Measurements from ENCODE around the gene KIF22. TPM values are rescaled to one million over a fixed set of nuclear protein-coding genes. Genes with fewer than 3 reads are reported as not detected.
A peak's percentile ranks its signal among the peaks of the same experiment; 100 is the strongest.
"Not testable (repeated sequence)": the region's sequence is repeated elsewhere in the genome, so short reads cannot be mapped to it uniquely, and the experiment has no call there.

KIF22 gene
- total RNA-seq, 1 donor from 2014 or later, result 26.7 TPM

DNA sequence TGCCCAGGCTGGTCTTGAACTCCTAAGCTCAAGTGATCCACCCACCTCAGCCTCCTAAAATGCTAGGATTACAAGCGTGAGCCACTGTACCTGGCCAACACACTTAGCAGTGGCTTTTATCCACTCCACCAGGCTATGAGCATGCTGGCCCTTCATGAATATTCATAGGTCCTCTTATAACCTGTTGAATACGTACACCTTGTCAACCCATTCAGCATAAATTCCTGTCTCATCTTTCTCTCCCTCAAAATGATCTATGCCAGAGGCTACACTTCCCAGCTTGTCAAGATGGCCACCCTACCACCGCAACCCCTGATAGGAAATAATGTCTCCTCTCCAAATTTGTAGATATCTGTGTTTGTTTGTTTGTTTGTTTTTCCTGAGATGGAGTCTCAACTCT is 23.5 kb upstream of the KIF22 start:
- no peak for DNase-seq

DNA sequence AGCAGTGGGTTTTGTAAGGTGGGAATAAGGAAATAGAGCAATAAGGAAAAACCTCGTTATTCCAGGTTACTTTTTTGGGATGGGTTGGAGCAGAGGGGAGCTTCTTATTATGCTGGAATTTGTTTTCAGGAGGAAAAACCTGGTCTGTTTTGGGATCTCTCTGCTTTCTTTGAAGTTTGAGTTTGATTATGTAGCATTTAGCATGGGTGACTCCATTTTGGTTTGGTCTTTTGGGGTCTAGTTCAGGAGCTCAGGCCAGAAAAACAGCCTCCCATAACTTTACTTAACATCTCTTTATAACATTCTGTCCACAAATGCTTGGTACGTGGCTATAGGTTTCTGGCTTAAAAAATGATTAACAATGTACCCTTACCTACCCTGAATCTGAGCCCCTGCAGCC is 21.0 kb upstream of the KIF22 start:
- DNase-seq, result no peak

DNA sequence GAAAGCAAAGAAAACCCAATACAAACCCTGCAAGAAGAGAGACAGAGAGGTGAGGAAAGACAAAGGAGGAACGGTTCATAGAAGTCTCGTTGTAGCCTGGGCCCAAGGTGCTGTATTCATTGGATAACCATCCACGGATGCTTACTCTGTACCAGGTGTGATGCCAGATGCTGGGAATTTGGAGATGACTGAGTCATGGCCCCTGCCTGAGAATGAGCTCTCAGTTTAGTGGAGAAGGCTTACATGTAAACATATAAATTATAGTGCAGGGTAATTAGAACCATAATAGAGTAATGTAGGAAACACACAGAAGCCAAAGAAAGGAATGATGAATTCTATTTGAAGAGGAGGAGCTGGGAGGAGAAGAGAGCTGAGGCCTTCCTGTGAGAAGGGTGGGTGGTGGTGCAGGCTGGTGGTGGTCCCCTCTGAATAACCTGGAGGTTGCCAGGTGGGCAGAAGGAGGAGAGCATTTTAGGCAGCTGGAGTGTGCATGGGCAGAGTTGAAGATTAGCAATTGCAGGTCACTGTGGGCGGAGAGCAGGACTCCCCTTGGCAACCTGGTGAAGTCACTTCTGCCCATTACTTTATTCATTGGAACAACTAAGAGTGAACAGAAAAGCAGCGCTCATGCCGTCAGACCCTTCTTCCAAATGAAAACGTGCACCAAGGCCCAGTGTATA is 20.2 kb upstream of the KIF22 start:
- DNase-seq, result no peak

DNA sequence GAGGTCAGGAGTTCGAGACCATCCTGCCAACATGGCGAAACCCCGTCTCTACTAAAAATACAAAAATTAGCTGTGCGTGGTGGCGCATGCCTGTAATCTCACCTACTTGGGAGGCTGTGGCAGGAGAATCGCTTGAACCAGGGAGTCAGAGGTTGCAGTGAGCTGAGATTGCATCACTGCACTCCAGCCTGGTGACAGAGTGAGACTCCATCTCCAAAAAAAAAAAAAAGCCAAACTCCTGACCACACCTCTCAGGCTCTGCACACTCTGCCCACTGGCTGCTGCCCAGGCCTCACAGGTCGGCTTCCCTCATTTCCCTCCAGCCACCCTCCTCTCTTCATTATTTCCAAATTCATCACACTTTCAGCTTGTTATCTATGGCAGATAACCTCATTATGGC is 18.2 kb upstream of the KIF22 start:
- not testable (repeated sequence) for DNase-seq

- DNase-seq, result no peak
These were observed 15.8 kb upstream of the KIF22 start for GRCh38 chr16:29774730-29775129.

- no peak for DNase-seq
These were observed 14.7 kb upstream of the KIF22 start for GRCh38 chr16:29775742-29776408.

DNA sequence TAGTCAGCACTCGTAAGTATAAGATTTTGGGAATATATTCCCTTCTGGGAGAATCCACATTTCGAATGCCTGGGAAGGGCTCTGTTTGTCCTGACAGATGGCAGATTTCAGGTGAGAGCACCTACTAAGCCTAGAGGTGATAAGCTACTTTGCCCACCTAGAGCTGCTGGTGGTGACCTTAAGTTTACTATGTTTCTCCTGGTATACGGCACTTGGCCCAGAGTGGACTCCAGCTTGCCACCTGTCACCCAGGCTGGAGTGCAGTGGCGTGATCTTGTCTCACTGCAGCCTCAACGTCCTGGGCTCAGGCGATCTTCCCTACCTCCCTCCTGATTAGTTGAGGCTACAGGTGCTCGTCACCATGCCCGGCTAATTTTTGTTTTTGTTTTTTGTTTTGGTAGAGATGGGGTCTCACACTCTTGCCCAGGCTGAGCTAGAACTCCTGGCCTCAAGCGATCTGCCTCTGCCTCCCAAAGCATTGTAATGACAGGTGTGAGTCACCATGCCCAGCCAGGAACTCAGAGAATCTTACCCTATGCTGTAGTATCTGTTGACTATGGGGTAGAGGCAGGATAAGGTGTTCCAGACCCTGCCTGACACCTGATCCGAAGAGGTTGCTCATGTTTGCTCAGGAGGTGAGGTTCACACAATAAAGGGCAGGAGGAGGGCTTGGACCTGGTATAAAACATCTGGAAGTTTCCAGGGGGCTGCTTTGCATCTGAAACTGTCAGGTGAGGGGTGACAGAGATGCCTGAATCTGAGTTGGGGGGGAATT is 12.8 kb upstream of the KIF22 start, which contains the start of gene ZG16:
ZG16 (plus strand) TSS at position 681 of the 775 bp plus-strand sequence. CDS start 1,011 bp downstream, outside the sequence.
- DNase-seq, result no peak

DNA sequence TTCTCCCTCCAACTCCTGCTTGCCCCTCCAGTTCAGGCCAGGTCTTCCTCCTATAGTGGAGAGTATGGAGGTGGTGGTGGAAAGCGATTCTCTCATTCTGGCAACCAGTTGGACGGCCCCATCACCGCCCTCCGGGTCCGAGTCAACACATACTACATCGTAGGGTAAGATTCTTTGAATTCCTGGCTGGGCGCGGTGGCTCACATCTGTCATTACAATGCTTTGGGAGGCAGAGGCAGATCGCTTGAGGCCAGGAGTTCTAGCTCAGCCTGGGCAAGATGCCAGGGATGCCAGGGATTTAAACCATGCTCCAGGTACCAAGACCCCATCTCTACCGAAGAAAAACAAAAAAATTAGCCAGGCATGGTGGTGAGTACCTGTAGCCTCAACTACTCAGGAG is 11.1 kb upstream of the KIF22 start:
- DNase-seq, result no peak

DNA sequence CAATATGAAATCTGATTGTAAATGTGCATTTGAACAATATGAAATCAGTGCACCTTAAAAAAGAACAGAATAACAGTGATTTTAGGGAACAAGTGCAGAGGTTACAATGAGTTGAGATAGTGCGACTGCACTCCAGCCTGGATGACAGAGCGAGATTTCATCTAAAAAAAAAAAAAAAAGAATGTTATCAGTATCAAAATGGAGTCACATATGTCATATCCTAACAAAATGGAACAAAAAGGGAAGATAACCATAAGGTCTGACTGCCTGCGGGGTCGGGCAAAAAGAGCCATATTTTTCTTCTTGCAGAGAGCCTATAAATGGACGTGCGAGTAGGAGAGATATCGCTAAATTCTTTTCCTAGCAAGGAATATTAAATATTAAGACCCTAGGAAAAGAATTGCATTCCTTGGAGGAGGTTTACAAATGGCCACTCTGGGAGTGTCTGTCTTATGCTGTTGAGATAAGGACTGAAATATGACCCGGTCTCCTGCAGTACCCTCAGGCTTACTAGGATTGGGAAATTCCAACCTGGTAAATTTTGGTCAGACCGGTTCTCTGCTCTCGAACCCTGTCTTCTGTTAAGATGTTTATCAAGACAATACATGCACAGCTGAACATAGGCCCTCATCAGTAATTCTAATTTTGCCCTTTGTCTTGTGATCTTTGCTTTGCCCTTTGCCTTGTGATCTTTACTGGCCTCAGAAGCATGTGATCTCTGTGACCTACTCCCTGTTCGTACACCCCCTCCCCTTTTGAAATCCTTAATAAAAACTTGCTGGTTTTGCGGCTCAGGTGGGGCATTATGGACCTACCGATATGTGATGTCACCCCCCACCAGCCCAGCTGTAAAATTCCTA is 7.2 kb upstream of the KIF22 start:
- DNase-seq, result not testable (repeated sequence)

GRCh38 chr16:29784157-29784556 is 6.4 kb upstream of the KIF22 start:
- no peak for DNase-seq

DNA sequence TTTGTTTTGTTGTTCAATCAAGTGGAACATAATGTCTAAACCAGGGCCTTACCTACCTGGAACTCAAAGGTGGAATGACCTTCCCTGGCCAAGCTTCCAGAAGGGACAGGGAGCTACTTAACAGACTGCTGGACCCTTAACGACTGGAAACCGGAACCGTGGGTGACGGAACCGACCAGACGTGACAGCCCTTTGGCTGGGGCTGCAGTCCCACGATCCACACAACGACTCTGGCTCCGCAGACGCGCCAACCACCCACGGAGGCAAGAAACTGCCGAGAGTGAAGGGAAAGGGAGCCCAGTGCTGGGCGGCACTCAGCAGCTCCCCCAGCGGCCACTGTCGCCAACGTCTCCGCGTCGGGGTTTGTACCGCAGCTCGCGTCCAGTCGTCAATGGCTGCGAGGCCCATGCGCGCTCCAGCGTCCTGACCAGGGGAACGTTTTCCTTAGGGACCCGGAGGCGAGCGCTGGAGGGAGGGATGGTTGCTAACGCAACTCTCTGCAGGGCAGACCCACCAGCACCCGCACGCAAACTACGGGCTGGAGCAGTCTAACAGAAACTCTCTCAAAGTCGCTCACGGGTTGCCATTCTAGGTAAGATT is 5.5 kb upstream of the KIF22 start:
- DNase-seq, result peak; percentile 77

- DNase-seq, result not testable (repeated sequence)
These were observed 3.4 kb upstream of the KIF22 start for GRCh38 chr16:29787155-29787554.

- no peak for DNase-seq
These were observed 772 bp upstream of the KIF22 start for GRCh38 chr16:29789775-29790182.

GRCh38 chr16:29790949-29791844 is 646 bp downstream of the KIF22 start:
- peak; percentile 15 for DNase-seq

DNA sequence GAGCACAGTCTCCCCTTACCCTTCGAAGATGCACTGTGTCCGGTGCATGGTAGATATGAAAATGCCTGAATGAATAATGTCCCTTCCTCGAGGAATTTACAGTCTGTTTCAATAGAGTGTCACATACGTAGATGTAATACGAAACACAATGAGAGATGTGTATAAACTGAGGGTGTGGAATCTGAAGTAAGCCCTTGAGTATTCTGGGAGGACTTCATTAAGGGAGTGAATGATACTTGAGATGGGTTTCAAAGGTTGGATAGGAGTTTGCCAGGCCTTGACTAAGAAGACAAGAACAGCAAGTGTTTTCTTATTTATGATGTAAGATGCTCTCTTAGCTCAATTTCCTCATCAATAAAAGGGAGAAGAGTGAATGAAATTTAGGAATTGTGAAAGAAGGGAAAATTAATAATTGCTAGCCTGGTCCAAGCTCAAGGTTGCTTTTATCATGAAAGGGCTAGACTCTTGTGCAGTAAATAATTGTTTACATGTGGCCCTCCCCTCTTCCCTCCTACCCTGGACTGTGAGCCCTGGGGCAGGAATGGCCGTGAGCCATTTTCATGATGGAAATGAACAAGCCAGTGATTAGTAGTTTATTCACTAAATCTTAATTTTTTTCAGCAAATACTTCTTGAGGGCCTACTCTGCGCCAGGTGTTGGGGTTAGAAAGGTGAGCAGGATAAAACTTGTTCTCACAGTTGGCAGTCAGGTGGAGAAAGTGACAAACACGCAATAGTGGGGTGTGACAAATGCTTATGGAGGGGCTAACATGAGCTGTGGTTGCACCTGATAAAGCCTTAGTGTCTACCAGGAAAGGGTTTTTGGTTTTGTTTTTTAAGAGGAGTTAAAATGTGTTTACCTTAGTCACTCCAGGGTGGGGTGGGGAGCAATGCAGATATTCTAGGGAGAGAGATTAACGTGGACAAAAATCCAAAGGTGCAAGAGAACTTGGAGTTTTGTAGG is 1.6 kb downstream of the KIF22 start:
- DNase-seq, result no peak

DNA sequence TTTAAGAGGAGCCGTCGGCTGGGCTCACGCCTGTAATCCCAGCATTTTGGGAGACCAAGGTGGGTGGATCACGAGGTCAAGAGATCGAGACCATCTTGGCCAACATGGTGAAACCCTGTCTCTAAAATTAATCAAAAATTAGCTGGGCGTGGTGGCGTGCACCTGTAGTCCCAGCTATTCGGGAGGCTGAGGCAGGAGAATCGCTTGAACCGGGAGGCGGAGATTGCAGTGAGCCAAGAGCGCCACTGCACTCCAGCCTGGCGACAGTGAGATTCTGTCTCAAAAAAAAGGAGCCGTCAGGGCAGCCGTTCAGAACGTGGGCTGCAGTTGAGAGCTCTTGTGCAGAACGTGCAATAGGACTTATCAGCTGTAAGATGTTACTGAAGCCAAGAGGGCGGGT is 2.6 kb downstream of the KIF22 start:
- DNase-seq, result not testable (repeated sequence)

DNA sequence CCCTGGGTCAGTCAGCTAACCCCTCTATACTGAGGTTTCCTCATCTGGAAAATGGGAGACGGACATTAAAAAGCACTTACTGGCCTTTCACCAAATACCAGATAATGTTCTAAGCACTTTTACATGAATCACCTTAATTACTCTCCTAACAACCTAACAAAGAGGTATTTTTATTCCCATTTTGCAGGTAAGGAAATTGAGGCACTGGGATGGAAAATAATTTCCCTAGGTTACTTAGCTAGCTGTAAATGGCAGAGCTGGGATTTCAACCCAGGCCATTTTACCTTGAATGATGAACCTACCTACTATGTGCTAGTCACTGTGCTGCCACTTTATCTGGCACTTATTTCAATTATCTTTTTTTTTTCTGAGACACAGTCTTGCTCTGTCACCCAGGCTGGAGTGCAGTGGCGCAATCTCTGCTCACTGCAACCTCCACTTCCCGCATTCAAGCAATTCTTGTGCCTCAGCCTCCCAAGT is 3.7 kb downstream of the KIF22 start:
- no peak for DNase-seq

DNA sequence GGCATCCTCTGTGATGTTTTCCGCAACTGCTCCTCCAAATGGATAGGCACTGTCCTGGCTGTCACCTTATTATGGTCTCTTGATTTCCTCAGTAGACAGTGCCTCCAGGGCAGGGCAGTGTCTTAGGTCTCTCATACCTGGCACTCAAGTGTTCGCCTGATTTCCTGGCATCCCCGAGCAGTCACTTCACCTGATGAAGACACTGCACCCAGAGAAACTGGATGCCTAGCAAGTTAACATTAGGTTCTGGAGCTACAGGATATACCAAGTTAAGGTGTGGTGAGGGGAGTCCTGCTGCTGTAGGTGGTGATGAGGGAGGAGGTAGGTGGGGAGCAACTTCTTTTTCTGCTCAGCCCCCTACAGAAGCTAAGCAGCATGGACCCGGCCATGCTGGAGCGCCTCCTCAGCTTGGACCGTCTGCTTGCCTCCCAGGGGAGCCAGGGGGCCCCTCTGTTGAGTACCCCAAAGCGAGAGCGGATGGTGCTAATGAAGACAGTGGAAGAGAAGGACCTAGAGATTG is 11.9 kb downstream of the KIF22 start:
- no peak for DNase-seq

DNA sequence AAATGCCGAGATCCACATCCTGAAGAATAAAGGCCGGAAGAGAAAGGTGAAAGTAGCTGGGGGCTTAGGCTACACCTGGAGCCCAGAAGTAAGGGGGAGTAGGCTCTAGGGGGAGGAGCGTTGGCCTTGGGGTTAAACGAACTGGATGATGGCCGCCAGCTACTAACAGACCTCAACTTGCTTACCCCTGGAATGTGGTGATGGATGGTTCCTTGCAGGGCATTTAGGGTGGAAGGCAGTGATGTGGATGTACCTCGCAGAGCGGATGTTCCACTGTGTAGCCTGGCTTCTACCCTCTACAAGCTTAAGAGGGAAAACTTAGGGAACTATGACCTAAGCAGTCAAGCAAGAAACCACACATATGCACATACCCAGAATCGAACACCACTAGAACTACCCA is 13.5 kb downstream of the KIF22 start:
- DNase-seq, result no peak
